GM18867 (cell line): ENCODE measurements around the gene IL17D.

Experiments
- ATAC-seq: cut with Tn5 transposase; IDR thresholded peaks from one replicate; pipeline ENCODE4 v1.9.1; 2021; ENCODE audit warnings: mild to moderate bottlenecking, moderate library complexity; ENCODE audit not compliant: unreplicated experiment

Gene IL17D

DNA sequence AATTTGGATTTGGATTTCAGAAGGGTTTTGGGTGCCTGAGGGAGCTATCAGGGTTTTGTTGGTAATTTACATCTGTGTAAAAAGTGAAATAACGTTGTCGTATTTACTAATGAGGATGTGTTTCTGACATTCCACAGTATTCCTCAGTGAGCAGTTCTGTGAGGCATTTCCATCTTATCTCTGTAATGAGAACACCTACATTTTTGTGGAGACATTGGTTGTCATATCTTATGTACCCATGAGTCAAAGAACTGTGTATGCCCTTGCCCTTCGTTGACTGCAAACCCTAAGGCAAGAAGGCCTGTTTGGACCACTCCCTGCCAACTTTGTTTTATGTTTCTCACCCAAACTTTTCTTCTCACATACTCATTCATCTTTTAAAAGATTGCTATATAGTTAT is 14.2 kb upstream of the IL17D start:
- ATAC-seq: no peak

GRCh38 chr13:20691616-20692015 is 11.9 kb upstream of the IL17D start:
- ATAC-seq: no peak

GRCh38 chr13:20696073-20696472 is 7.4 kb upstream of the IL17D start:
- ATAC-seq: no peak

DNA sequence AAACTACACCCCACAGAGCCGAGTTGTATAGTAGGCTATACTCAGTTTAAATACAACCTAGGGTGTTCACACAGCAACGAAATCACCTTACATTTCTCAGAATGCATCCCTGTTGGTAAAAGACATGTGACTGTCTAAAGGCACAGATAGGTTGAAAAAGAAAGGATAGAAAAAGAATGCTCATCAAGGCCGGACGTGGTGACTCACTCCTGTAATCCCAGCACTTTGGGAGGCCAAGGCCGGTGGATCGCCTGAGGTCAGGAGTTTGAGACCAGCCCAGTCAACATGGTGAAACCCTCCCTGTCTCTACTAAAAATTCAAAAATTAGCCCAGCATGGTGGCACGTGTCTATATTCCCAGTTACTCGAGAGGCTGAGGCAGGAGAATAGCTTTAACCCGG is 3.8 kb upstream of the IL17D start:
- no peak for ATAC-seq

DNA sequence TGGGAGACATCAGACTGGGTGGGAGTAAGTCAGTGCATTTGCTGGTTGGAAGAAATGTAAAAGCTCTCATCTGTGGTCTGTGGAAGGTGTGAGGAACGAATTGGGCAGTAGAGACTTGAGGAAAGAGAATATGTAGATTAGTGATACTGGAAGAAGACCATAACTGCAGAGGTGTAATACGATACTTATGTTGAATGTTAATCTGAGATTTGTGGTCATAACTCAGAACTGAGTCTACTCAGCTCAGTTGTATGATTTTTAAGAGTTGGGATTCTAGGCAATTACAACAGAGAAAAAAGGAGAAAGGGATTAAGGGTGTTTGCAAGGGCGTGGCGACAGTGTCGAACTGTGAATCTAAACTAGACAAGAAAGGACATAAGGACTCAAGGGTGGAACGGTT is 3.2 kb upstream of the IL17D start:
- ATAC-seq: no peak

DNA sequence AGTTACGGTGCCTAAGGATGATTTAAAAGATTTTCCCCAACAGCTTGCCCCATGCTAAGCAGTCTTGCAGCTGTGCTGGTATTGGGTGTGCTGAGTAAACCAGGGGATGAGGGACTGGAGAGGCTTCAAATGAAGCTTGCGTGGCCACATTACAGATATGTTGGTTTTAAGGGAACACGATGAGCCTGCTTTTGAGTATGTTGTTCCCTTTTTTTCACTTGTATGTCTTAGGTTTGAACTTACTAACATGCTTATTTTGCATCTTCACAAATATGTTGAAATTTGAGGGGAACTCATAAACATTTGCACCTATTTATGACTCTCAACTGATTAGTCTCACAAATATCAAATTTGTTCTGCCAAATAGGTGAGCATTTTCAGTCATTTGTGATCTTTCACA is 2.0 kb upstream of the IL17D start:
- ATAC-seq: no peak

- no peak for ATAC-seq
Observed at GRCh38 chr13:20702530-20702914, 977 bp upstream of the IL17D start.

DNA sequence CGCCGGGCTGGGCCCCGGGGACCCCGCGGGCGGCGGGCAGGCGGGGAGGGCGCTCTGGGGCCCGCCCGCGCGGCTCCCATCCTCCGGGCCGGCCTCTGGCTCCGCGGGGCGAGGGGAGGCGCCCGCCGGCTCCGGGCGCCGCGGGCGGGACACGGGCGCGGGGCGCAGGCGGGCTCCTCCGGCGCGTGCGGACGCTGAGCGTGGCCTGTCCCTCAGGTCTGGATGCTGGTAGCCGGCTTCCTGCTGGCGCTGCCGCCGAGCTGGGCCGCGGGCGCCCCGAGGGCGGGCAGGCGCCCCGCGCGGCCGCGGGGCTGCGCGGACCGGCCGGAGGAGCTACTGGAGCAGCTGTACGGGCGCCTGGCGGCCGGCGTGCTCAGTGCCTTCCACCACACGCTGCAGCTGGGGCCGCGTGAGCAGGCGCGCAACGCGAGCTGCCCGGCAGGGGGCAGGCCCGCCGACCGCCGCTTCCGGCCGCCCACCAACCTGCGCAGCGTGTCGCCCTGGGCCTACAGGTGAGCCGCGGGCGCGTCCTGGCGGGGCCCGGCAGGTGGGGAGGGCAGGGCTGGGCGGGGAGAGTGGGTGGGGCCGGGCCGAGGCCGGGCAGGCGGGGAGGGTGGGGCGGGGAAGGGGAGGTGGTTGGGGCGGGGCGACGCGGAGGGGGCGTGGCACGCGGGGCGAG is 420 bp downstream of the IL17D start:
- peak; percentile 92 for ATAC-seq

- ATAC-seq: no peak
Observed at GRCh38 chr13:20704459-20705069, 1.1 kb downstream of the IL17D start.

DNA sequence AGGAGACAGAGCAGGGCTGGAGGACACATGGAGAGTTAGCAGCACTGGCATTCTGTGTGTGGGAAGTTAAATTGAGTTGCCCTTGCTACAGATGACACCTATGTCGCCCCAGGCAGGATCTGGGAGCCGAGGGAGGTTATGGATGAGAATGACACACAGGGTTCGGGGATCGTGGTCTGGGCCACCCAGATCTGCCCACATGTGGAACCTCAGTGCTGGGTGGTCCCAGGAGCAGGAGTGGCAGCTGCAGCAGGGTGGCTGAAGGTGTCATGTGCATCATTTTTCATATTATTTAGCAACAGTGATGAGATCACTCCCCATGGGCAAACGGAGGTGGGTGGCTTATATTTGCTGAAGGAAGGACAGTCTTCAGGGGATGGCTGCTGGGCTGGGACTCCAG is 3.2 kb downstream of the IL17D start:
- ATAC-seq: no peak

DNA sequence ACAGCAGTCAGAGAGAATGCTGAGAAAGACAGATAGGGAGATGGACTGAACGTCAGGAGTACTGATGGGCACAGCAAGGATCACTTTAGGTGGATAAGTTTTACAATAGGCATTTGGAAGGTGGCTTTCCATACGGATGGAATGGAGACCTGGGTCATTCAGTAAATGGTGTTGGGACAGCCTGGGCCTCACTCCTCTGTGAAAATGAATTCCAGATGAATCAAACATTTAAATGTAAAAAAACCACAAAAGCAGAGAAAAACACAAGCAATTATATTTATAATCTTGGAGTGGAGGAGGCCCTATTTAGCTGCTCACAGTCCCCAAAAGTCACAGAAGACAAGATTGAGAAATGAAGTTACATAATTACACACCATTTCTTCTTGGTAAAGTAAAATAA is 4.7 kb downstream of the IL17D start:
- no peak for ATAC-seq

DNA sequence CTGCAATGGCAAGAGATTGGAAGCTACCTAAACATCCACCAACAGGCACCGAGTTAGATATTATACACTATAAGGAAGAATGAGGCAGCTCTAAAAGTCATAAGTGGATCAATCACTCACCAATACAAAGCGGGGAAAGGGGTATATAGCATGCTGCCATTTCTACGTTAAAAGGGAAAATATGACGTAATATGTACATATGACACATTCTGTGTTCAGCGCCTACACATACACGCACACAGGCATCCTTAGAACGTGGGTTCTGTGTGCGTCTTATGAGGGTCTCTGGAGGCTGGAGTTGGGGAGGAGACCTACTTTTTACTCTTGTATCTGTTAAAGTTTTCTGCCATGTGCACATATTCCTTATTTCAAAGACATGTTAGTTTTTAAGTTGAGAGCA is 5.9 kb downstream of the IL17D start:
- no peak for ATAC-seq

DNA sequence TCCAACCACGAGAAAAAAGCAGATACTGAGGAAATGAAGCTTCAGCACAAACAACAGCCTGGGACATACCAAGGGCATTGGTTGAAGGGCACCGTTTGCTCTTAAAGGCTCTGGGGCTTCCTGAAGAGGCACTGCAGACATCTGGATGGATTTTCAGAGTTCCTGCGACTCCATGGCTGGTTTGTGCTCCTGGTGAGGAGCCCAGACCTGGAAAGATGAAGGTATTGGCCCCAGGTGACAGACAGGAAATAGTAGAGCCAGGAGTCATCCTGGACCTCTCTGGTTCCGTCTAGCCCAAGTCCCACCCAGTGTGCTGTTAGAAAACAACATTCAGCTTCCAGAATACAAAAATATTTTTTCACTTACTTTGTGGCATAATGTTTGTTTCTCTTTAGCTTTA is 6.3 kb downstream of the IL17D start:
- ATAC-seq: no peak

DNA sequence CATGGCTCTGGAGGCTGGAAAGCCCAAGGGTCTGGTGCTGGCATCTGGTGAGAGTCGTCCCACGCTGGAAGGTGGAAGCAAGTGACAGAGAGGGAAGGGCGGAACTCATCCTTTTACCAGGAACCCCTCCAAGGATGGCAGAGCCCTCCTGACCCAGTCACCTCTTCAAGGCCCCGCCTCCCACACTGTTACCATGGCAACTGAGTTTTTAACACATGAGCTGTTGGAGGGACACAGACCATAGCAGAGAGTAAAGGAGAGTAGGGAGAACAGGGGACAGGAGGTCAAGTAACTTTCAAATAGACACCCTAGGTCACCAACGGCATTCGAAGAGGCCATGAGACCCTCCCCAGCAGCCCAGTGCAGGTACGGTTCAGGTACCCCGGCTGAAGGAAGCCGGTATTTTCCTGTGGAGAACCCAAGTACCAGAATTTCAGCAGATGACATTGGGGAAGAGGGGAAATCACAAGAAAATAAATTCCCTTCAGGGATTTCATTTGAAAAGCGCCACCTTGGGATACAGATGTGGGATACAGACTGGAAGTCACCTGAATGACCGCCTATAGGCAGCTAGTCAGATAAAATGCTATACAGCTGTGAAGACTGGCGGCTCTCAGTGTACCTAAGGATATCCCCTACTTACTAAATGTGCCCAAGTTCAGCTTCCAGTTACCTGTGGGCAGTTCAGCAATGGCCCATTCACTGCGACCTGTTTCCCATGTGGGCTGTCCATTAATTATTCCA is 8.0 kb downstream of the IL17D start:
- ATAC-seq: no peak

DNA sequence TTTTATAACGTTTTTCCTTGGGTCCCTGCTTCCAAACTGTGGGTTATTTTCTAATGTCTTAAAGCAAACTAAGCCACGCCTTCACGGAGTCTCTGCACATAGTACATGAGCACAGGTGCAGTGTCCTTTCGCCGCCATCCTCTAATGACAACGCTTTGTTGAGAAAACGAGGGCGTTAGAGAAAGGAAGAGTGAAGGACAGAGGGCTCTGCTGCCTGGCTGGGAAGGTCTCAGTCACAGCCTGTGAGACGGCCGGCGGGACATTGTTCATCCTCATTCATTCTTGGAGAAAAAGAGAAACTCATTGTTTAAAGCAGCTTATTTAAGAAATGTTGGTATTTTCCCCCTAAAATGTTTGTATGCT is 9.5 kb downstream of the IL17D start:
- ATAC-seq: no peak

GRCh38 chr13:20713751-20714150 is 10.3 kb downstream of the IL17D start:
- no peak for ATAC-seq

DNA sequence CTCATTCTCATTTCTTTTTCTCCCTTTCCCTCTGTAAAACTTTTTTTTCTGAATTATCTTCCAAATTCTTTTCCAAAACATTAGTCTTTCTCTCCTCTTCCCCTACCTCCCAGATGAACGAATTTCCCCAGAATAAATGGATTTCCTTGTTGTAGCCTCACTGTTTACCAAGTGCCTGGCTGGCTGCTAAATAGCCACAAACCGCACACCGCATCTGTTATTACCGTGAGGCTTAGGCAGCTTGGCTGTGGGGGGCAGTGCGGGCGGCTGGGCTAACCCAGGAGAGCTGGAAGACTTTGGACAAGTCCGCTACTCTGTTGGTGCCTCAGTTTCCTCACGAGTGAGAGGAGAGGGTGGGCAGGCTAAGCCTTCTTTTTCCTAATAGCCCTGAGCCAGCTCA is 10.7 kb downstream of the IL17D start:
- no peak for ATAC-seq

GRCh38 chr13:20714563-20715329 is 11.2 kb downstream of the IL17D start:
- ATAC-seq: no peak

- no peak for ATAC-seq
Observed at GRCh38 chr13:20715330-20715712, 11.8 kb downstream of the IL17D start.

DNA sequence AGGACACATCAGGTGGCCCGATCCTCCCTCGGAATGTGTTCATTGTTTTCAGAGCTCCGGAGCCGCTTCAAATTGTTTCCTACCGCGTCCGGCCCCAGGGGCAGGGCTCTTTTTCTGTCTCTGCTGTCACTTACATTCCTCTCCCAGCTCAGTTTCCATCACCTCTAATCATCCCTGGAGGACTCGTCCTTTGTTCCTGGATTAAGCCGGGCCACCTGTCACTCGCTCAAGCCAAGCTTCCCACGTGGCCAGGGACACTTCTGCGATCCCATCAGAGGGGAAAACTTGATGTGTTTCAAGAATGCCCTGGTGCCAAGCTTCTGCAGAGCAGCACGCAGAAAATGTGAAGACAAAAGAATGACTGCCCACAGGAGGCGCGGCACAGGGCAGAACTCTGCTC is 13.5 kb downstream of the IL17D start:
- no peak for ATAC-seq

DNA sequence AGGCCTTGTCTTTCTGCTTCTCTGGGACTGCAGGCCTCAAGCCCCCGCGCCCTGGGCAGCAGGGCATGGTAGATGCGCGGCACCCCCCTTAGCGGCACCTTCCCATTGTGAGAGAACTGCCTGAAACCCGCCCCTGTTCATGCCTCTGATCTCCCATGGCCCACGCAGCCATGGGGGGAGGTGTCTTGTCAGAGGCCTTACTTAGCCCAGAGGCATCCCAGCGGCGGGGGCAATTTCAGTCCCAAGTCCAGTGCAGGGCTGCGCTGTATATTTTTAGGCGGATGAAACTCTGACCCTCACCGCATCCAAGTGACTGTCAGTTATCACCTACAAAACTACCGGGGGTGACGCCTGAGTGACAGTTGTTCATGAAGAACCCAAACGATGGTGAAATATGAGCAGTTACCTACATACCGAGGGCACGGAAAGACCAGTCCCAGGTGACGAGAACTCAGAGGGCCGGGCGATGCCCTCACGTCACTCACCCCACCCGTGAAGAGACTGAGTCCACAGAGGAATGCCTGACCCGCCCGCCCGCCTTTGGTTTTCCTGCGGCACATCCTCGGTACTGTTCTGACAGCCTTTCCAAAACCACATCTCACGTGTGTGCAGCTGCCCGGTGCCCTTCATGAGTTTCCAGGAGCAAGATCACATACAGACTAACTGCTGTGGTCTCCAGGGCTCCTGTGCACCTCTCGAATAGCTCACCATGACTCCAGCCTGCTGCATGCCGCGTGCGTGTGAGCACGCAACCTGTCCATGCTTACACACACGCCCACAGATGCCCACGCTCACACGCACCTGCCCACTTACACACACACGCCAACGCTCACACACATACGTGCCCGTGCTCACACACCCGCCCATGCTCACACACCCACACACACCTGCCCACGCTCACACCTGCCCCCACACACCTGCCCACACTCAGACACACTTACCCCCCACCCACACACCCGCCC is 14.4 kb downstream of the IL17D start:
- no peak for ATAC-seq
